Endothelial cell of umbilical vein (primary cell): ENCODE measurements around the gene FREM3. TPM values are rescaled to one million over a fixed set of nuclear protein-coding genes. Genes with fewer than 3 reads are reported as not detected.

ENCODE experiments used
- BruUV-seq: library from RNA; stranded (reverse); fragments of 400-500 nt; replicated peaks from 2 replicates; lab custom pipeline; 2021; lab: Mats Ljungman, UMichigan
- CTCF ChIA-PET: fragments of 300-600, 350-600 bp; sonication (Branson Sonifier 250); formaldehyde crosslinking; loops from one replicate; lab custom pipeline; 2021; ENCODE audit warnings: antibody characterized with exemption, inconsistent platforms; lab: Charles Lee
- POLR2A ChIA-PET: fragments of 300-600, 350-600 bp; sonication (Branson Sonifier 250); formaldehyde crosslinking; loops from one replicate; lab custom pipeline; 2021; ENCODE audit warnings: antibody characterized with exemption, inconsistent platforms; lab: Charles Lee
- DNase-seq: peaks from one replicate; pipeline ENCODE4 v3.0.0-alpha.2; 2011; ENCODE audit warnings: low read depth, low spot score
- FAIRE-seq: peaks from 2 replicates; lab custom pipeline; 2011; peaks lifted over from hg19 to GRCh38; lab: Jason Lieb, UNC
- H2AFZ ChIP-seq: 2 replicates; pipeline ENCODE4 v1.6.0; 2012; ENCODE audit warnings: low read depth, low read length, control low read depth, inconsistent platforms
- H3K27ac ChIP-seq: 2 replicates; pipeline ENCODE4 v1.5.1; 2011; ENCODE audit warnings: low read depth, mild to moderate bottlenecking, control low read depth, low read length, moderate library complexity; ENCODE audit not compliant: insufficient read depth
- H3K27me3 ChIP-seq, 2 experiments: 2 replicates each; pipeline versions ENCODE4 v1.6.0 to v1.6.1; 2011; ENCODE audit warnings: low read length in 2 of 2, mixed read lengths in 1 of 2; ENCODE audit not compliant: control insufficient read depth in 2 of 2, insufficient read depth in 2 of 2
- H3K36me3 ChIP-seq, 2 experiments: 2 replicates in 1 of 2; 3 replicates in 1 of 2; pipeline ENCODE4 v1.5.1; 2011; ENCODE audit warnings: low read length in 2 of 2, mild to moderate bottlenecking in 1 of 2, moderate library complexity in 1 of 2; ENCODE audit not compliant: control insufficient read depth in 2 of 2, insufficient read depth in 2 of 2; ENCODE audit errors: extremely low read depth in 1 of 2
- H3K4me1 ChIP-seq: 3 replicates; pipeline ENCODE4 v1.5.1; 2011; ENCODE audit warnings: mild to moderate bottlenecking, low read length; ENCODE audit not compliant: control insufficient read depth, insufficient read depth; ENCODE audit errors: extremely low read depth
- H3K4me2 ChIP-seq: 2 replicates; pipeline ENCODE4 v1.6.1; 2011; ENCODE audit warnings: low read length, control low read depth, mixed read lengths; ENCODE audit not compliant: insufficient read depth
- H3K4me3 ChIP-seq, 3 experiments: fragments of 200-600 bp in 1 of 3; sonication (generic), shearing (Covaris generic) in 1 of 3; replicated peaks in 1 of 3; 2 replicates each; pipeline ENCODE4 v1.5.1; 2011 to 2016; ENCODE audit warnings: control low read depth in 3 of 3, low read length in 3 of 3, mild to moderate bottlenecking in 2 of 3, inconsistent platforms in 1 of 3, low read depth in 1 of 3, moderate library complexity in 1 of 3; ENCODE audit not compliant: insufficient read depth in 1 of 3
- H3K79me2 ChIP-seq: 2 replicates; pipeline ENCODE4 v1.6.0; 2012; ENCODE audit warnings: low read length, inconsistent platforms; ENCODE audit not compliant: control insufficient read depth, insufficient read depth
- H3K9ac ChIP-seq: replicated peaks from 2 replicates; pipeline ENCODE3; 2011; ENCODE audit warnings: low read length, control low read depth; ENCODE audit not compliant: insufficient read depth; ENCODE audit errors: extremely low read depth
- H3K9me1 ChIP-seq: replicated peaks from 3 replicates; pipeline ENCODE4 v1.6.0; 2011; ENCODE audit warnings: mild to moderate bottlenecking, low read length; ENCODE audit not compliant: control insufficient read depth, insufficient read depth; ENCODE audit errors: extremely low read depth
- H3K9me3 ChIP-seq: replicated peaks from 2 replicates; pipeline ENCODE4 v1.5.1; 2012; ENCODE audit warnings: low read length, inconsistent platforms; ENCODE audit not compliant: control insufficient read depth, insufficient read depth
- H4K20me1 ChIP-seq: replicated peaks from 2 replicates; pipeline ENCODE3; 2011; ENCODE audit warnings: mild to moderate bottlenecking, low read length; ENCODE audit not compliant: control insufficient read depth, insufficient read depth; ENCODE audit errors: extremely low read depth
- CTCF ChIP-seq, 2 donors: IDR thresholded peaks; 1 replicate in 1 of 2; 2 replicates in 1 of 2; pipeline ENCODE4 v1.5.1; 2011; ENCODE audit warnings: low read length in 2 of 2, mild to moderate bottlenecking in 2 of 2, moderate library complexity in 2 of 2, control low read depth in 1 of 2, inconsistent platforms in 1 of 2, low read depth in 1 of 2; ENCODE audit not compliant: insufficient read depth in 1 of 2; ENCODE audit errors: extremely low read depth in 1 of 2
- EZH2 ChIP-seq: IDR thresholded peaks from 2 replicates; pipeline ENCODE4 v1.6.1; 2012; ENCODE audit warnings: borderline replicate concordance, low read depth, mild to moderate bottlenecking, moderate library complexity, low read length, inconsistent platforms; ENCODE audit not compliant: severe bottlenecking
- JUN ChIP-seq: IDR thresholded peaks from 2 replicates; pipeline ENCODE4 v1.6.1; 2011; ENCODE audit warnings: borderline replicate concordance, low read depth; ENCODE audit not compliant: insufficient read length, insufficient read depth
- MAX ChIP-seq: IDR thresholded peaks from 2 replicates; pipeline ENCODE4 v1.6.1; 2011; ENCODE audit not compliant: insufficient read depth, insufficient read length
- MYC ChIP-seq: IDR thresholded peaks from one replicate; pipeline ENCODE4 v1.6.1; 2011; ENCODE audit warnings: mild to moderate bottlenecking, low read depth, low read length
- POLR2AphosphoS5 ChIP-seq: IDR thresholded peaks from 2 replicates; pipeline ENCODE4 v1.6.1; 2012; ENCODE audit warnings: low read depth, mild to moderate bottlenecking, control low read depth, low read length, moderate library complexity; ENCODE audit not compliant: insufficient read depth
- dilution Hi-C: fragments of 300-500 bp; cut with MboI; formaldehyde crosslinking; loops from one replicate; pipeline ENCODE4 v1.15.0; 2019; ENCODE audit warnings: low sequenced_read_pairs; ENCODE audit not compliant: extremely low pct_ligation_motif_present
- intact Hi-C: fragments of 100-400 bp; cut with micrococcal nuclease; formaldehyde crosslinking; loops from one replicate; pipeline ENCODE4 v1.10.0; 2022
- polyA plus RNA-seq, 4 experiments: library from polyadenylated mRNA; depleted of rRNA in 3 of 4; stranded (reverse) in 3 of 4; unstranded in 1 of 4; fragments of >200 nt; gene quantifications; 2 replicates each; pipeline versions ENCODE4 v1.2.1 to v1.2.3, GENCODE V29; 2011 to 2012; ENCODE audit warnings: missing spikeins in 1 of 4
- total RNA-seq: library from RNA; stranded (reverse); gene quantifications from 2 replicates; pipeline ENCODE4 v1.2.3, GENCODE V29; 2021

FREM3 gene
- total and polyA plus RNA-seq, 2 donors (not counting 3 experiments of a cell fraction or from before 2014, with no cell fraction given) = 0.04 to 0.08 TPM

DNA sequence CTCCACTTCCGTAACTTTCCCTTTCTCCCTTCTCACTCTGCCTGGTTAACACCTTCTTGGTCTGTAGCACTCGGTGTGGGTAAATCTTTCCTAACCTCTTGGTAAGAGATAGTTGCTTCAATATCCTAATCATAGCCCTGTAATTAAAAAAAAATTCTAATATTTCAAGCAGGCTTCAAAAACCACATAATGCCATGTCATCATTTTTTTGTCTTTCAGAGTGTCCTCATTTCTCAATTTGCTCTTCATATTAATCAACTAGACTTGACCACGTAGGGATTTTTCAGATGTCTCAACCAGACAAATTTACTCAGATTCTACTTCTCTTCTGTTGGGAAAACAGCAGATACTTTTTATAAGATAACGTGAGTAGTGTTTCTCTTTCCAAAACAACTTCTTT, 91.0 kb downstream of the FREM3 start:
- intact Hi-C loops = no loop called here
- peaks cover 0 to 3% of the 10 kb centered on the region in 2 experiments for H3K27me3 ChIP-seq
- dilution Hi-C loops = no loop called here
- H3K27ac ChIP-seq = no peak overlapping the region
- no peaks in the 10 kb centered on the region for H3K4me1 ChIP-seq
- POLR2A ChIA-PET = no interaction called here
- CTCF ChIA-PET = interaction anchor here (2.1 kb wide), 1 partner anchor 9 kb away, joined by 7 read pairs; no protein-coding TSS in a partner anchor
- H4K20me1 ChIP-seq = no peaks in the 10 kb centered on the region
- BruUV-seq = no TSS peak
- no peak overlapping the region for H3K4me2 ChIP-seq
- no peaks in the 10 kb centered on the region for H3K79me2 ChIP-seq
- DNase-seq (no peak), FAIRE-seq (no peak)
- H3K9me3 ChIP-seq = no peaks in the 10 kb centered on the region
- H3K9me1 ChIP-seq = no peaks in the 10 kb centered on the region
- TF ChIP-seq MYC (no peak), CTCF (IDR thresholded peaks at IDR 0.05; ENCODE audit: extremely low read depth in 1 of 2, insufficient read depth in 1 of 2, low read depth in 1 of 2, low read length in 2 of 2) (no peak), MAX (no peak)
- no peak overlapping the region for H3K9ac ChIP-seq
- no peaks in the 10 kb centered on the region for H3K36me3 ChIP-seq
- H3K4me3 ChIP-seq = no peak overlapping the region
- H2AFZ ChIP-seq = no peak overlapping the region

- FAIRE-seq (no peak), DNase-seq (no peak)
- CTCF ChIA-PET = no interaction called here
- dilution Hi-C loops (no loop called here), intact Hi-C loops (no loop called here)
- Histone ChIP-seq H3K36me3 (no peaks in the 10 kb centered on the region), H3K9ac (no peak overlapping the region), H3K4me2 (no peak overlapping the region), H3K79me2 (no peaks in the 10 kb centered on the region), H2AFZ (no peak overlapping the region), H3K4me3 (no peak overlapping the region), H3K27ac (no peak overlapping the region), H3K4me1 (no peaks in the 10 kb centered on the region), H3K9me3 (no peaks in the 10 kb centered on the region), H3K9me1 (no peaks in the 10 kb centered on the region), H4K20me1 (no peaks in the 10 kb centered on the region), H3K27me3 (peaks cover 0 to 1% of the 10 kb centered on the region in 2 experiments)
- POLR2A ChIA-PET = no interaction called here
- TF ChIP-seq EZH2 = no peak
- TF ChIP-seq CTCF (IDR thresholded peaks at IDR 0.05; ENCODE audit: extremely low read depth in 1 of 2, insufficient read depth in 1 of 2, low read depth in 1 of 2, low read length in 2 of 2) = no peak
- no peak for TF ChIP-seq MAX
- TF ChIP-seq MYC = no peak
- no peak for TF ChIP-seq JUN
- no peak for TF ChIP-seq POLR2AphosphoS5
- BruUV-seq = no TSS peak
Observed at GRCh38 chr4:143606480-143606879, 94.0 kb downstream of the FREM3 start.
